DND-41 (cell line): ENCODE measurements around the gene LRP1.

Experiments
- CTCF ChIP-seq: IDR thresholded peaks from 2 replicates; pipeline ENCODE4 v1.5.1; 2012; ENCODE audit warnings: borderline replicate concordance, low read length, moderate library complexity, mild to moderate bottlenecking; ENCODE audit not compliant: poor library complexity, severe bottlenecking; ENCODE audit errors: extremely low read depth
- EZH2 ChIP-seq: IDR thresholded peaks from 3 replicates; pipeline ENCODE4 v1.6.1; 2012; ENCODE audit warnings: borderline replicate concordance, low read depth, mild to moderate bottlenecking, moderate library complexity, low read length, inconsistent platforms; ENCODE audit not compliant: severe bottlenecking

GRCh38 chr12:57195186-57195585 lies 66.9 kb downstream of the LRP1 start:
- TF ChIP-seq CTCF (no peak), EZH2 (no peak)
